Ishikawa (cell line): ENCODE results near the gene FAM53B.

Source experiments
- EP300 ChIP-seq: IDR thresholded peaks from 2 replicates; pipeline ENCODE4 v1.6.1; 2012; ENCODE audit warnings: borderline replicate concordance
- MAX ChIP-seq: IDR thresholded peaks from 2 replicates; pipeline ENCODE4 v1.6.1; 2012
- NFIC ChIP-seq: IDR thresholded peaks from 2 replicates; pipeline ENCODE4 v1.6.1; 2012
- TAF1 ChIP-seq: IDR thresholded peaks from 2 replicates; pipeline ENCODE4 v1.6.1; 2012; ENCODE audit warnings: low read depth, mild to moderate bottlenecking
- TCF12 ChIP-seq: IDR thresholded peaks from 2 replicates; pipeline ENCODE4 v1.6.1; 2012; ENCODE audit warnings: low read depth
- YY1 ChIP-seq: IDR thresholded peaks from 2 replicates; pipeline ENCODE4 v1.6.1; 2012; ENCODE audit warnings: low read depth

- TF ChIP-seq YY1 (no peak), MAX (no peak), NFIC (no peak), EP300 (no peak), TCF12 (no peak), TAF1 (no peak)
These were observed 156.4 kb downstream of the FAM53B start for GRCh38 chr10:124587811-124588211.
